SHP77 treated with DMSO at 0.1 percent for 48 hours (cell line): ENCODE data around the gene ATP11C.
"Not testable (repeated sequence)": the region's sequence is repeated elsewhere in the genome, so short reads cannot be mapped to it uniquely, and the experiment has no call there.

Source experiments
- DNase-seq: peaks from one replicate; lab custom pipeline; 2025; lab: John Stamatoyannopoulos, UW

The ATP11C gene

GRCh38 chrX:139856826-139857225, 76.0 kb downstream of the ATP11C start:
- DNase-seq: not testable (repeated sequence)

- no peak for DNase-seq
These were observed 81.1 kb downstream of the ATP11C start for GRCh38 chrX:139851730-139852129.

- DNase-seq: no peak
These were observed 81.9 kb downstream of the ATP11C start for GRCh38 chrX:139850968-139851367.

- DNase-seq: no peak
These were observed 88.0 kb downstream of the ATP11C start for GRCh38 chrX:139844884-139845283.

- DNase-seq: no peak
These were observed 88.7 kb downstream of the ATP11C start for GRCh38 chrX:139844163-139844562.

- no peak for DNase-seq
These were observed 90.3 kb downstream of the ATP11C start for GRCh38 chrX:139842326-139843185.

GRCh38 chrX:139836335-139836734, 96.5 kb downstream of the ATP11C start:
- not testable (repeated sequence) for DNase-seq

- DNase-seq: no peak
These were observed 98.0 kb downstream of the ATP11C start for GRCh38 chrX:139834879-139835278.

- no peak for DNase-seq
These were observed 100.0 kb downstream of the ATP11C start for GRCh38 chrX:139832718-139833309.

GRCh38 chrX:139831675-139832456, 101.0 kb downstream of the ATP11C start:
- no peak for DNase-seq

GRCh38 chrX:139831017-139831416, 101.8 kb downstream of the ATP11C start:
- DNase-seq: no peak

- DNase-seq: no peak
These were observed 104.0 kb downstream of the ATP11C start for GRCh38 chrX:139828830-139829229.

- no peak for DNase-seq
These were observed 104.8 kb downstream of the ATP11C start for GRCh38 chrX:139828033-139828432.

GRCh38 chrX:139826065-139827044, 106.5 kb downstream of the ATP11C start:
- no peak for DNase-seq

- no peak for DNase-seq
These were observed 107.2 kb downstream of the ATP11C start for GRCh38 chrX:139825618-139826017.

- no peak for DNase-seq
These were observed 109.0 kb downstream of the ATP11C start for GRCh38 chrX:139823806-139824205.

- DNase-seq: no peak
These were observed 112.4 kb downstream of the ATP11C start for GRCh38 chrX:139820358-139820984.

- no peak for DNase-seq
These were observed 116.6 kb downstream of the ATP11C start for GRCh38 chrX:139816204-139816603.

GRCh38 chrX:139815771-139816170, 117.1 kb downstream of the ATP11C start:
- DNase-seq: no peak

GRCh38 chrX:139811942-139812629, 120.8 kb downstream of the ATP11C start:
- no peak for DNase-seq
